OCI-LY7 (cell line): Measurements from ENCODE around the gene PACSIN3. TPM values are rescaled to one million over a fixed set of nuclear protein-coding genes. Genes with fewer than 3 reads are reported as not detected.

Experiments used
- BruUV-seq: library from RNA; stranded (reverse); fragments of 400-500 nt; replicated peaks from 2 replicates; lab custom pipeline; 2021; lab: Mats Ljungman, UMichigan
- CTCF ChIA-PET: fragments of 300-600 bp; sonication (Branson Sonifier 250); formaldehyde crosslinking; loops from one replicate; lab custom pipeline; 2022; ENCODE audit warnings: antibody characterized with exemption; ENCODE audit not compliant: unreplicated experiment; lab: Charles Lee
- POLR2A ChIA-PET: fragments of 300-600 bp; sonication (Branson Sonifier 250); formaldehyde crosslinking; loops from one replicate; lab custom pipeline; 2022; ENCODE audit warnings: antibody characterized with exemption; lab: Charles Lee
- DNase-seq: peaks from one replicate; pipeline ENCODE4 v3.0.0-alpha.2; 2015; ENCODE audit warnings: low spot score
- H2AFZ ChIP-seq: fragments of 200-600 bp; sonication (generic), shearing (Covaris generic); 2 replicates; pipeline ENCODE4 v1.6.1; 2014; ENCODE audit warnings: mild to moderate bottlenecking, antibody characterized with exemption, low read length, moderate library complexity
- H3K27ac ChIP-seq: fragments of 200-600 bp; sonication (generic); 2 replicates; pipeline ENCODE4 v1.5.1; 2014; ENCODE audit warnings: mixed run types, low read depth, mild to moderate bottlenecking, moderate library complexity, low read length, inconsistent platforms; ENCODE audit not compliant: poor library complexity, severe bottlenecking
- H3K36me3 ChIP-seq: fragments of 200-600 bp; sonication (generic); 2 replicates; pipeline ENCODE4 v1.6.1; 2014; ENCODE audit warnings: mild to moderate bottlenecking, antibody characterized with exemption, low read length, moderate library complexity, mixed read lengths; ENCODE audit not compliant: insufficient read depth
- H3K4me1 ChIP-seq: fragments of 200-600 bp; sonication (generic); 2 replicates; pipeline ENCODE4 v1.5.1; 2014; ENCODE audit warnings: mild to moderate bottlenecking, low read length; ENCODE audit not compliant: insufficient read depth, poor library complexity, severe bottlenecking
- H3K4me2 ChIP-seq: fragments of 200-600 bp; sonication (generic); 2 replicates; pipeline ENCODE4 v1.6.1; 2014; ENCODE audit warnings: mild to moderate bottlenecking, low read length
- H3K4me3 ChIP-seq: fragments of 200-600 bp; sonication (generic); 2 replicates; pipeline ENCODE4 v1.5.1; 2014; ENCODE audit warnings: mild to moderate bottlenecking, low read depth, low read length; ENCODE audit not compliant: poor library complexity, severe bottlenecking
- H3K79me2 ChIP-seq: fragments of 200-600 bp; sonication (generic); 2 replicates; pipeline ENCODE4 v1.6.1; 2016; ENCODE audit warnings: low read depth, mild to moderate bottlenecking, low read length, moderate library complexity, mixed read lengths; ENCODE audit not compliant: insufficient read depth
- H3K9me2 ChIP-seq: fragments of 200-600 bp; sonication (generic); 2 replicates; pipeline ENCODE4 v1.6.1; 2016; ENCODE audit warnings: mild to moderate bottlenecking, low read length, mixed read lengths; ENCODE audit not compliant: insufficient read depth
- H3K9me3 ChIP-seq: fragments of 200-600 bp; sonication (generic); 2 replicates; pipeline ENCODE4 v1.6.1; 2014; ENCODE audit warnings: mild to moderate bottlenecking, mixed run types, low read length, mixed read lengths
- H4K20me1 ChIP-seq: fragments of 200-600 bp; sonication (generic); 2 replicates; pipeline ENCODE4 v1.6.1; 2014; ENCODE audit warnings: mild to moderate bottlenecking, antibody characterized with exemption, low read length, moderate library complexity, mixed read lengths; ENCODE audit not compliant: insufficient read depth
- CTCF ChIP-seq: fragments of 200-600 bp; sonication (generic); conservative IDR thresholded peaks from 2 replicates; pipeline ENCODE4 v1.5.1; 2014; ENCODE audit warnings: mild to moderate bottlenecking, antibody characterized with exemption, low read length, moderate library complexity, mixed read lengths
- EZH2phosphoT487 ChIP-seq: fragments of 200-600 bp; sonication (generic); IDR thresholded peaks from 2 replicates; pipeline ENCODE4 v1.6.1; 2018; ENCODE audit warnings: low read depth, borderline replicate concordance, mild to moderate bottlenecking, mixed run types, antibody characterized with exemption, low read length, moderate library complexity, mixed read lengths
- intact Hi-C: fragments of 100-400 bp; cut with micrococcal nuclease; formaldehyde crosslinking; loops from one replicate; pipeline ENCODE4 v1.10.0; 2022; ENCODE audit not compliant: unreplicated experiment
- total RNA-seq, 2 experiments: library from RNA; depleted of rRNA in 1 of 2; stranded (reverse); fragments of >200 nt in 1 of 2; shearing (Covaris generic) in 1 of 2; gene quantifications; 2 replicates each; pipeline ENCODE4 v1.2.3, GENCODE V29; 2014 to 2022

The PACSIN3 gene
- total RNA-seq, 2 experiments from 2014 or later = not detected

- DNase-seq = no peak
- Histone ChIP-seq H3K4me3 (no peak overlapping the region), H2AFZ (no peak overlapping the region), H3K36me3 (peaks cover 95% of the 10 kb centered on the region), H3K4me1 (peaks cover 12% of the 10 kb centered on the region), H4K20me1 (no peaks in the 10 kb centered on the region), H3K9me2 (no peaks in the 10 kb centered on the region), H3K27ac (no peak overlapping the region), H3K79me2 (no peaks in the 10 kb centered on the region), H3K9me3 (no peaks in the 10 kb centered on the region), H3K4me2 (no peak overlapping the region)
- BruUV-seq = no TSS peak
- TF ChIP-seq EZH2phosphoT487 (no peak), CTCF (no peak)
- intact Hi-C loops = no loop called here
- POLR2A ChIA-PET = interaction anchor here (1.0 kb wide), 1 partner anchor 11 kb away, joined by 3 read pairs; no protein-coding TSS in a partner anchor
- CTCF ChIA-PET = interaction anchor here (0.6 kb wide), 1 partner anchor 60 kb away, joined by 4 read pairs; no protein-coding TSS in a partner anchor
These were observed 20.9 kb downstream of the PACSIN3 start for GRCh38 chr11:47165253-47165840.

DNA sequence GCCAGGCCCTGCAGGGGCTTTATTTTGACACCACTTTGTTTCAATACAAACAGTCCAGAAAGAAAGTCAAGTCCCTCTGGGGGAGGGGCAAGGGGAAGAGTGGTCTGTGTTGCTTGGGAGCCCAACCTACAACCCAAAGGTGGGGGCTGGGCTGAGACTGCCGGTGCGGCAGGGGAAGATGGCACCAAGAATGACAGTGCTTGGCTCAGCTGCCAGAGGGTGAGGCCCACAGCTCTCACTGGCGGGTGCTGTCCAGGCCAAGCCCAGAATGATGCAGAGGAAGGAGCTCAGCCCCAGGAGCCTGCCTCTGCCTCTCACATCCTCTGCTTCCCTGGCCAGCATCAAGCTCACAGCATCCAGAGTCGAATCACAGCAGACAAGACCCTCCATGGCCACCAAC is 21.9 kb downstream of the PACSIN3 start:
- POLR2A ChIA-PET = interaction anchor here (0.5 kb wide), 1 partner anchor 79 kb away, joined by 4 read pairs; no protein-coding TSS in a partner anchor

More for the DNA sequence above, 21.9 kb downstream of the PACSIN3 start:
- Histone ChIP-seq H3K4me2 (no peak overlapping the region), H4K20me1 (no peaks in the 10 kb centered on the region), H3K27ac (no peak overlapping the region), H3K9me3 (no peaks in the 10 kb centered on the region), H3K4me3 (no peak overlapping the region), H3K36me3 (peaks cover 85% of the 10 kb centered on the region), H3K9me2 (no peaks in the 10 kb centered on the region), H3K4me1 (peaks cover 12% of the 10 kb centered on the region), H2AFZ (no peak overlapping the region), H3K79me2 (no peaks in the 10 kb centered on the region)
- BruUV-seq = no TSS peak
- TF ChIP-seq EZH2phosphoT487 (no peak), CTCF (no peak)
- CTCF ChIA-PET = no interaction called here
- intact Hi-C loops = no loop called here
- no peak for DNase-seq
